Measurements from ENCODE around the gene DCDC2C. TPM values are rescaled to one million over a fixed set of nuclear protein-coding genes. Genes with fewer than 3 reads are reported as not detected.

DCDC2C gene
- total and polyA plus RNA-seq, 2 experiments from 2014 or later = not detected

- H3K27ac ChIP-seq = peak overlapping the region; percentile 56
- TF ChIP-seq EZH2 (IDR thresholded peaks at IDR 0.05; ENCODE audit: borderline replicate concordance) (no peak), CTCF (IDR thresholded peaks at IDR 0.05; ENCODE audit: poor library complexity) (no peak), EZH2phosphoT487 (IDR thresholded peaks at IDR 0.05; ENCODE audit: low read depth, severe bottlenecking, unreplicated experiment) (no peak)
- WGBS (ENCODE audit: low lambda C conversion rate, missing lambda C conversion rate) = 41% methylated on average over 9 of the region's 9 CpGs
- H3K36me3 ChIP-seq (replicated peaks; ENCODE audit: insufficient read depth, low read depth) = no peaks in the 10 kb centered on the region
- H4K20me1 ChIP-seq (ENCODE audit: insufficient read depth, poor library complexity, severe bottlenecking) = no peaks in the 10 kb centered on the region
- H3K9me3 ChIP-seq (ENCODE audit: low read depth) = no peaks in the 10 kb centered on the region
- no peak overlapping the region for H3K4me3 ChIP-seq
- no peaks in the 10 kb centered on the region for H3K79me2 ChIP-seq
- H3K9me2 ChIP-seq (replicated peaks; ENCODE audit: insufficient read depth) = no peaks in the 10 kb centered on the region
- peaks cover 8% of the 10 kb centered on the region for H3K4me1 ChIP-seq (ENCODE audit: insufficient read depth)
- H3K4me2 ChIP-seq = peak overlapping the region; percentile 26
- peak overlapping the region; percentile 22 for H2AFZ ChIP-seq
- no peaks in the 10 kb centered on the region for H3K27me3 ChIP-seq
- DNase-seq (ENCODE audit: low spot score) = no peak
Observed at GRCh38 chr2:3847397-3848052, 144.2 kb downstream of the DCDC2C start.

- TF ChIP-seq EZH2 (IDR thresholded peaks at IDR 0.05; ENCODE audit: borderline replicate concordance) (no peak), CTCF (IDR thresholded peaks at IDR 0.05; ENCODE audit: poor library complexity) (no peak), EZH2phosphoT487 (IDR thresholded peaks at IDR 0.05; ENCODE audit: low read depth, severe bottlenecking, unreplicated experiment) (no peak)
- no peak overlapping the region for H3K27ac ChIP-seq
- no peaks in the 10 kb centered on the region for H4K20me1 ChIP-seq (ENCODE audit: insufficient read depth, poor library complexity, severe bottlenecking)
- WGBS (ENCODE audit: low lambda C conversion rate, missing lambda C conversion rate) = 88% methylated on average over 9 of the region's 9 CpGs
- no peak overlapping the region for H3K4me3 ChIP-seq
- H3K4me2 ChIP-seq = no peak overlapping the region
- H3K79me2 ChIP-seq = no peaks in the 10 kb centered on the region
- no peak overlapping the region for H2AFZ ChIP-seq
- no peaks in the 10 kb centered on the region for H3K36me3 ChIP-seq (replicated peaks; ENCODE audit: insufficient read depth, low read depth)
- H3K9me3 ChIP-seq (ENCODE audit: low read depth) = no peaks in the 10 kb centered on the region
- H3K9me2 ChIP-seq (replicated peaks; ENCODE audit: insufficient read depth) = no peaks in the 10 kb centered on the region
- H3K4me1 ChIP-seq (ENCODE audit: insufficient read depth) = peaks cover 8% of the 10 kb centered on the region
- H3K27me3 ChIP-seq = no peaks in the 10 kb centered on the region
- DNase-seq (ENCODE audit: low spot score) = no peak
Observed at GRCh38 chr2:3848776-3849175, 145.4 kb downstream of the DCDC2C start.

GRCh38 chr2:3849213-3849612 lies 145.8 kb downstream of the DCDC2C start:
- H2AFZ ChIP-seq = no peak overlapping the region
- DNase-seq (ENCODE audit: low spot score) = no peak

More at GRCh38 chr2:3849213-3849612, 145.8 kb downstream of the DCDC2C start:
- H3K4me1 ChIP-seq (ENCODE audit: insufficient read depth) = peaks cover 8% of the 10 kb centered on the region
- no peaks in the 10 kb centered on the region for H3K9me3 ChIP-seq (ENCODE audit: low read depth)
- H4K20me1 ChIP-seq (ENCODE audit: insufficient read depth, poor library complexity, severe bottlenecking) = no peaks in the 10 kb centered on the region
- no peaks in the 10 kb centered on the region for H3K27me3 ChIP-seq
- H3K27ac ChIP-seq = no peak overlapping the region
- no peaks in the 10 kb centered on the region for H3K9me2 ChIP-seq (replicated peaks; ENCODE audit: insufficient read depth)
- WGBS (ENCODE audit: low lambda C conversion rate, missing lambda C conversion rate) = 84% methylated on average over 7 of the region's 7 CpGs
- no peaks in the 10 kb centered on the region for H3K79me2 ChIP-seq
- no peak overlapping the region for H3K4me2 ChIP-seq
- no peak for TF ChIP-seq CTCF (IDR thresholded peaks at IDR 0.05; ENCODE audit: poor library complexity)
- no peak for TF ChIP-seq EZH2phosphoT487 (IDR thresholded peaks at IDR 0.05; ENCODE audit: low read depth, severe bottlenecking, unreplicated experiment)
- no peak for TF ChIP-seq EZH2 (IDR thresholded peaks at IDR 0.05; ENCODE audit: borderline replicate concordance)
- H3K4me3 ChIP-seq = no peak overlapping the region
- no peaks in the 10 kb centered on the region for H3K36me3 ChIP-seq (replicated peaks; ENCODE audit: insufficient read depth, low read depth)
